ENCODE results near the gene NPHS1. TPM values are rescaled to one million over a fixed set of nuclear protein-coding genes. Genes with fewer than 3 reads are reported as not detected.

The NPHS1 gene
- total and polyA plus RNA-seq, 5 donors from 2014 or later = not detected

GRCh38 chr19:35856546-35857149 lies 4.3 kb upstream of the NPHS1 start, which contains the start of gene KIRREL2:
Gene KIRREL2 (plus strand): TSS chr19:35856911. CDS start chr19:35857120, 209 bp downstream.
- Histone ChIP-seq H3K27me3 (ENCODE audit: control insufficient read depth, insufficient read depth, low read length) (peaks cover 5% of the 10 kb centered on the region), H3K4me3 (ENCODE audit: low read depth, low read length) (peak within 1 kb of the TSS; percentile 37), H3K27ac (ENCODE audit: insufficient read depth, low read length, poor library complexity, severe bottlenecking) (no peak within 1 kb of the TSS), H3K4me1 (ENCODE audit: control insufficient read depth, insufficient read depth, low read length, poor library complexity, severe bottlenecking) (peaks cover 13% of the 10 kb centered on the region), H3K9me3 (ENCODE audit: control insufficient read depth in 2 of 2, low read length in 2 of 2) (no peaks in the 10 kb centered on the region), H3K36me3 (ENCODE audit: control insufficient read depth, insufficient read depth, low read length) (no peaks in the 10 kb centered on the region)
- Mint-ChIP-seq H3K27ac (no peak within 1 kb of the TSS), H3K27me3 (peaks cover 76% of the 10 kb centered on the region), H3K9me3 (peaks cover 0 to 1% (median 0%) of the 10 kb centered on the region in 7 donors), H3K4me3 (peak within 1 kb of the TSS; percentile 55 to 90 (median 81)), H3K4me1 (peaks cover 0 to 22% (median 4%) of the 10 kb centered on the region in 4 donors), H3K36me3 (peaks cover 4% of the 10 kb centered on the region)
- DNase-seq (no peak), ATAC-seq (ENCODE audit: low read depth in 2 of 2) (peak in 1 of 2 donors; percentile 19)

DNA sequence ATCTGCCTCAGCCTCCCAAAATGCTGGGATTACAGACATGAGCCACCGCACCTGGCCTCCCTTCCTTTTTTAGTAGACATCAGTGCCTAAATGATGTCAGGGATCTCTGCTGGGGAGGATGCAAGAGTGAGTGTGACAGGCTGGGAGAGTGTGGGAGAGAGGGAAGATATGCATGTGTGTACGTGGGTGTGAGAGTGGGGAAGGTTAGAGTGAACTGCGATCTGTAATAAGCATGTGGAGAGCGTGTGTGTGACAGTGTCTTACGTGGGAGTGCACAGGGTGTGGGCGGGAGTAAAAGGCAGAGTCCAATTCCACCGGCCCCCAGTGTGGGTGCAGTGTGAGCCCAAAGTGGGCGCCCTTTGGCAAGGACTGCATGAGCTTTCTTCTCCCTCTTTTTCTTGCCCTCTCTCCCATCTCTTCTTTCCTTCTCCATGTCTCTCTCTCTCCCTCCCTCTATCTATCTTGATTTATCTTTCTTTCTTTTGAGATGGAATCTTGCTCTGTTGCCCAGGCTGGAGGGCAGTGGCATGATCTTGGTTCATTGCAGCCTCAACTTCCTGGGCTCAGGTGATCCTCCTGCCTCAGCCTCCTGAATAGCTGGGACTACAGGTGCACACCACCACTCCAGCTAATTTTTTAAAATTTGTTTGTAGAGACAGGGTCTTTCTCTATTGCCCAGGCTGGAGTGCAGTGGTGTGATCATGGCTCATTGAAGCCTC lies 893 bp upstream of the NPHS1 start:
- Mint-ChIP-seq H3K4me3 (no peak overlapping the region), H3K27me3 (peaks cover 61% of the 10 kb centered on the region)

DNA sequence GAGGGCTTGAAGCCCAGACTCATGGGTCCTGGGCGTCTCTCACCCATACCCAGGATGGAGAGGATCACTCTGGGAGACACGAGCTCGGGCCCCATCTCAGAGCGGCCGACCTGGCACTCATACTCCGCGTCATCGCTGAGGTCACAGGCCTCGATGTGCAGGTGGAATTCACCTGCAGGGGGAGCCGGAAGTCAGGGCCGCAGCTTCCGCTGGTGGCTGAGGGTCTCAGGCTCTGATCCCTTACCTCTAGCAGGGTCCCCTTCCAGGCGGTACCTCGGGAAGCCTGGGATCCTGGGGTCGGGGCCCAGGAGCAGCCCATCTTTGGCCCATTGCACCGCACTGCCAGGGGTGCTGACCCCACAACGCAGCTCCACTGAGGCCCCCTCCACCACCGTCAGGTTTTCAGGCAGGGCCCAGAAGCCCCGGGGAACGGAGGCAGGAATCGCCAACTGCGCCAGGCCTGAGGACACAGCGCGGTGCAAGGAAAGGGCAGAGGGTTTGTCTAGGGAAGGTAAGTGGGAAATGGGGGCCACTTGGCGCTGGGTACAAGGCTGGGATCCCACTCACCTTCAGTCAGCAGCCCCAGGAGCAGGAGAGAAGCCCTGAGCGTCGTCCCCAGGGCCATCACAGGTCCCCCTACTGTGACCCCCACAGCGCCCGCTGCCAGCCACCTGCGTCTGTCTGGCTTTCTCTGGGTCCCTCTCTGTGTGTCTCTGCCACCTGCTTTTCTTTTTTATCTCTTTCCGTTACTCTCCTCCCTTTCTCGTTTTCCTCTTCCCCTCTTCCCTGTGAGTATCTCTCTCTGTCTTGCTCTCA lies 883 bp downstream of the NPHS1 start:
- no peak overlapping the region for H3K27ac ChIP-seq (ENCODE audit: insufficient read depth, low read length, poor library complexity, severe bottlenecking)
- peak in 1 of 2 donors; percentile 34 for ATAC-seq (ENCODE audit: low read depth in 2 of 2)
- Mint-ChIP-seq H3K9me3 (peaks cover 0 to 1% (median 0%) of the 10 kb centered on the region in 7 donors), H3K4me3 (no peak overlapping the region), H3K27ac (peak overlapping the region in 1 of 3 donors; percentile 26), H3K36me3 (no peaks in the 10 kb centered on the region), H3K27me3 (peaks cover 64% of the 10 kb centered on the region), H3K4me1 (peaks cover 0 to 15% (median 0%) of the 10 kb centered on the region in 4 donors)
- no peaks in the 10 kb centered on the region for H3K9me3 ChIP-seq (ENCODE audit: control insufficient read depth in 2 of 2, low read length in 2 of 2)
- DNase-seq = no peak
- H3K4me3 ChIP-seq (ENCODE audit: low read depth, low read length) = no peak overlapping the region
- H3K36me3 ChIP-seq (ENCODE audit: control insufficient read depth, insufficient read depth, low read length) = no peaks in the 10 kb centered on the region
- peaks cover 4% of the 10 kb centered on the region for H3K27me3 ChIP-seq (ENCODE audit: control insufficient read depth, insufficient read depth, low read length)
- H3K4me1 ChIP-seq (ENCODE audit: control insufficient read depth, insufficient read depth, low read length, poor library complexity, severe bottlenecking) = peaks cover 4% of the 10 kb centered on the region

More for the DNA sequence above, 893 bp upstream of the NPHS1 start:
- H3K27me3 ChIP-seq (ENCODE audit: control insufficient read depth, insufficient read depth, low read length) = no peaks in the 10 kb centered on the region
- no peaks in the 10 kb centered on the region for H3K9me3 ChIP-seq (ENCODE audit: control insufficient read depth in 2 of 2, low read length in 2 of 2)
- Mint-ChIP-seq H3K27ac (peak overlapping the region in 1 of 3 donors; percentile 72), H3K4me1 (peaks cover 0 to 22% (median 4%) of the 10 kb centered on the region in 4 donors), H3K9me3 (peaks cover 0 to 1% (median 0%) of the 10 kb centered on the region in 7 donors), H3K36me3 (no peaks in the 10 kb centered on the region)
- H3K4me1 ChIP-seq (ENCODE audit: control insufficient read depth, insufficient read depth, low read length, poor library complexity, severe bottlenecking) = peaks cover 13% of the 10 kb centered on the region
- H3K36me3 ChIP-seq (ENCODE audit: control insufficient read depth, insufficient read depth, low read length) = no peaks in the 10 kb centered on the region
- ATAC-seq (ENCODE audit: low read depth in 2 of 2) (no peak), DNase-seq (no peak)
- H3K4me3 ChIP-seq (ENCODE audit: low read depth, low read length) = no peak overlapping the region
- no peak overlapping the region for H3K27ac ChIP-seq (ENCODE audit: insufficient read depth, low read length, poor library complexity, severe bottlenecking)

DNA sequence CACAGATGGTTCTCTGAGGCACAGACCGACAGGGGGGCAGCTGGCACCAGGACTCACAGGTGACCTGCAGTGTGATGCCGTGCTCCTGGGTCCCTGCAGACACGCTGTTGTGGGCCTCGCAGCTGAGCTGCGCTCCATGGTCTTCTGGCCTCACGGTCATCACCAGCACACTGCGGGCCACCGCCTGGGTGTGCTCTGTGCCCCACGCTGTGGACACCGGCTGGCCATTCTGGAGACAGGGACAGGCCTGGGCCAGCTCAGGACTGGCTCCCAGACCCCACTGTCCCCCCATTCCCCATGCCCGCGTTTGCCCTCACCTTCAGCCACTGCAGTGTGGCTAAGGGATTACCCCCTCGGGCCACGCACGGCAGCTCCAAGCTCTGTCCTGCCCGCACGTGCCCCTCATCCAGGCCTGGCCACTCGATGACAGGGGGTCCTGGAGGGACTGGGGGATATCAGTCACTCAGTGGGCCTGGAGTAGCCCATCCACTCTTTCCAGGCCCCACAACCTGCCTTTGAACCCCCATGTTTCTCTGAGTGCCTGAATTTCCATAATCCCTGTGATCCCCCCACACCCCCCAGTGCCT lies 3.3 kb downstream of the NPHS1 start:
- DNase-seq (no peak), ATAC-seq (ENCODE audit: low read depth in 2 of 2) (no peak)
- Mint-ChIP-seq H3K9me3 (peaks cover 0 to 4% (median 0%) of the 10 kb centered on the region in 7 donors), H3K36me3 (no peaks in the 10 kb centered on the region), H3K4me1 (peaks cover 5 to 27% (median 5%) of the 10 kb centered on the region in 4 donors), H3K27ac (no peak overlapping the region), H3K27me3 (peaks cover 64% of the 10 kb centered on the region), H3K4me3 (peak overlapping the region in 1 of 4 donors; percentile 82)
- H3K9me3 ChIP-seq (ENCODE audit: control insufficient read depth in 2 of 2, low read length in 2 of 2) = no peaks in the 10 kb centered on the region
- no peak overlapping the region for H3K27ac ChIP-seq (ENCODE audit: insufficient read depth, low read length, poor library complexity, severe bottlenecking)
- peaks cover 14% of the 10 kb centered on the region for H3K4me1 ChIP-seq (ENCODE audit: control insufficient read depth, insufficient read depth, low read length, poor library complexity, severe bottlenecking)
- no peaks in the 10 kb centered on the region for H3K36me3 ChIP-seq (ENCODE audit: control insufficient read depth, insufficient read depth, low read length)
- H3K4me3 ChIP-seq (ENCODE audit: low read depth, low read length) = no peak overlapping the region
- peaks cover 13% of the 10 kb centered on the region for H3K27me3 ChIP-seq (ENCODE audit: control insufficient read depth, insufficient read depth, low read length)

DNA sequence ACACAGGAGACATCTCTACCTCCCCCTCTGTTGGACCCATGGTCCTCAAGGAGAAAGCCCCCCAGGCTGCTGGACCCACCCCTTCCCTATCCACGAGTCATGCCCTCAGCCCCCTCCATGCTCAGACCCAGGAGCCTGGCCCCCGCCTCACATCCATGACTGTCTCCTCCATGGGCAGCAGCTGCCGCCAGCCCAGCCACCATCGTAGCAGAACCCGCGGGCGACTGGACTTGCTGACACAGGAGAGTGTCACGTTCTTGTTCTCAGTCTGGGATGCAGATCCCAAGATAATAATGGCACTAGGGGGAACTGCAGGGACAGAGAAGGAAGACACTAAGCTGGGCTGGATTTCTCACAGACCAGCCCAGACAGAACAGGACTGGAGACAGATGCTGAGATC lies 3.8 kb downstream of the NPHS1 start:
- H3K4me3 Mint-ChIP-seq = no peak overlapping the region
- H3K36me3 Mint-ChIP-seq = no peaks in the 10 kb centered on the region
- H3K4me1 Mint-ChIP-seq = peaks cover 5 to 30% (median 5%) of the 10 kb centered on the region in 4 donors
- H3K4me1 ChIP-seq (ENCODE audit: control insufficient read depth, insufficient read depth, low read length, poor library complexity, severe bottlenecking) = peaks cover 16% of the 10 kb centered on the region
- peaks cover 15% of the 10 kb centered on the region for H3K27me3 ChIP-seq (ENCODE audit: control insufficient read depth, insufficient read depth, low read length)
- peaks cover 0 to 4% (median 0%) of the 10 kb centered on the region in 7 donors for H3K9me3 Mint-ChIP-seq
- no peak overlapping the region for H3K27ac Mint-ChIP-seq
- H3K27ac ChIP-seq (ENCODE audit: insufficient read depth, low read length, poor library complexity, severe bottlenecking) = no peak overlapping the region
- no peak for DNase-seq
- H3K4me3 ChIP-seq (ENCODE audit: low read depth, low read length) = no peak overlapping the region
- H3K9me3 ChIP-seq (ENCODE audit: control insufficient read depth in 2 of 2, low read length in 2 of 2) = no peaks in the 10 kb centered on the region
- peaks cover 65% of the 10 kb centered on the region for H3K27me3 Mint-ChIP-seq
- H3K36me3 ChIP-seq (ENCODE audit: control insufficient read depth, insufficient read depth, low read length) = no peaks in the 10 kb centered on the region
- no peak for ATAC-seq (ENCODE audit: low read depth in 2 of 2)

- peaks cover 18% of the 10 kb centered on the region for H3K27me3 ChIP-seq (ENCODE audit: control insufficient read depth, insufficient read depth, low read length)
- H3K9me3 Mint-ChIP-seq = peaks cover 0 to 4% (median 0%) of the 10 kb centered on the region in 7 donors
Measured at GRCh38 chr19:35847911-35848310, 4.4 kb downstream of the NPHS1 start.

GRCh38 chr19:35846038-35846668 lies 6.2 kb downstream of the NPHS1 start:
- Histone ChIP-seq H3K4me1 (ENCODE audit: control insufficient read depth, insufficient read depth, low read length, poor library complexity, severe bottlenecking) (peaks cover 16% of the 10 kb centered on the region), H3K27me3 (ENCODE audit: control insufficient read depth, insufficient read depth, low read length) (peaks cover 21% of the 10 kb centered on the region), H3K9me3 (ENCODE audit: control insufficient read depth in 2 of 2, low read length in 2 of 2) (no peaks in the 10 kb centered on the region), H3K4me3 (ENCODE audit: low read depth, low read length) (no peak overlapping the region), H3K36me3 (ENCODE audit: control insufficient read depth, insufficient read depth, low read length) (no peaks in the 10 kb centered on the region), H3K27ac (ENCODE audit: insufficient read depth, low read length, poor library complexity, severe bottlenecking) (no peak overlapping the region)
- H3K4me1 Mint-ChIP-seq = peaks cover 5 to 27% (median 5%) of the 10 kb centered on the region in 4 donors
- no peaks in the 10 kb centered on the region for H3K36me3 Mint-ChIP-seq
- H3K4me3 Mint-ChIP-seq = peak overlapping the region in 2 of 4 donors; percentile 33 to 73
- ATAC-seq (ENCODE audit: low read depth in 2 of 2) (no peak), DNase-seq (peak in 1 of 3 donors; percentile 41)
- H3K27ac Mint-ChIP-seq = no peak overlapping the region
- peaks cover 64% of the 10 kb centered on the region for H3K27me3 Mint-ChIP-seq
- H3K9me3 Mint-ChIP-seq = peaks cover 0 to 10% (median 0%) of the 10 kb centered on the region in 7 donors

More at GRCh38 chr19:35847911-35848310, 4.4 kb downstream of the NPHS1 start:
- no peaks in the 10 kb centered on the region for H3K36me3 ChIP-seq (ENCODE audit: control insufficient read depth, insufficient read depth, low read length)
- ATAC-seq (ENCODE audit: low read depth in 2 of 2) (no peak), DNase-seq (peak in 1 of 3 donors; percentile 29)
- Mint-ChIP-seq H3K27ac (no peak overlapping the region), H3K36me3 (no peaks in the 10 kb centered on the region), H3K4me3 (no peak overlapping the region), H3K4me1 (peaks cover 5 to 30% (median 5%) of the 10 kb centered on the region in 4 donors), H3K27me3 (peaks cover 68% of the 10 kb centered on the region)
- H3K4me3 ChIP-seq (ENCODE audit: low read depth, low read length) = no peak overlapping the region
- no peak overlapping the region for H3K27ac ChIP-seq (ENCODE audit: insufficient read depth, low read length, poor library complexity, severe bottlenecking)
- H3K4me1 ChIP-seq (ENCODE audit: control insufficient read depth, insufficient read depth, low read length, poor library complexity, severe bottlenecking) = peaks cover 16% of the 10 kb centered on the region
- H3K9me3 ChIP-seq (ENCODE audit: control insufficient read depth in 2 of 2, low read length in 2 of 2) = no peaks in the 10 kb centered on the region
